ENCODE results near the gene PPP1R9A.

DNA sequence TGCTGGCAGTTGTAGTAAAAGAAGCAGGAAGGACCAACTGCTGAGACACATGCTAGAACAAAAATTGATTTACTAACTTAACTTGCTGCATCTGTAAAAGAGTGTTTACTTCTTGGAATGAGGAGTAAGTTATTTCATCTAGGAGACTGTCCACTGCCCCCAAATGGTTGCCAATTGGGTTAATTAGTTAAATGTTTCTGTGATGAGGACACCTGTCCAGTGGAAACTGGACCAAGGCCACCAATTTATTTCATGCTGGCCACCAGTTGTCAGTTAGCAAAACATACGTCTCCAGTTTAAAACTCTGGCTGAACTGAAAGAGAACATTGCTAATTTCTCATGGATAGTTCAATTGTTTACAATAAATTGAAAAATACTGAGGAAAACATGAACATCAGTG lies 191.7 kb downstream of the PPP1R9A start:
- TF ChIP-seq POLR2AphosphoS5 (IDR thresholded peaks at IDR 0.05) (no peak), POLR2A (IDR thresholded peaks at IDR 0.05) (no peak)
- TF ChIP-seq, protein P1, sequence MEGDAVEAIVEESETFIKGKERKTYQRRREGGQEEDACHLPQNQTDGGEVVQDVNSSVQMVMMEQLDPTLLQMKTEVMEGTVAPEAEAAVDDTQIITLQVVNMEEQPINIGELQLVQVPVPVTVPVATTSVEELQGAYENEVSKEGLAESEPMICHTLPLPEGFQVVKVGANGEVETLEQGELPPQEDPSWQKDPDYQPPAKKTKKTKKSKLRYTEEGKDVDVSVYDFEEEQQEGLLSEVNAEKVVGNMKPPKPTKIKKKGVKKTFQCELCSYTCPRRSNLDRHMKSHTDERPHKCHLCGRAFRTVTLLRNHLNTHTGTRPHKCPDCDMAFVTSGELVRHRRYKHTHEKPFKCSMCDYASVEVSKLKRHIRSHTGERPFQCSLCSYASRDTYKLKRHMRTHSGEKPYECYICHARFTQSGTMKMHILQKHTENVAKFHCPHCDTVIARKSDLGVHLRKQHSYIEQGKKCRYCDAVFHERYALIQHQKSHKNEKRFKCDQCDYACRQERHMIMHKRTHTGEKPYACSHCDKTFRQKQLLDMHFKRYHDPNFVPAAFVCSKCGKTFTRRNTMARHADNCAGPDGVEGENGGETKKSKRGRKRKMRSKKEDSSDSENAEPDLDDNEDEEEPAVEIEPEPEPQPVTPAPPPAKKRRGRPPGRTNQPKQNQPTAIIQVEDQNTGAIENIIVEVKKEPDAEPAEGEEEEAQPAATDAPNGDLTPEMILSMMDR (IDR thresholded peaks at IDR 0.05), result no peak

Measured in prostate gland (tissue), 2 donors.